Adrenal gland (tissue), 5 donors: Measurements from ENCODE around the gene C2orf49.

Experiments
- POLR2A ChIP-seq, 2 donors: fragments of 450-650 bp; IDR thresholded peaks; one replicate each; pipeline ENCODE4 v1.6.1; 2017; ENCODE audit warnings: antibody characterized with exemption in 2 of 2, mild to moderate bottlenecking in 2 of 2, moderate library complexity in 1 of 2
- TF ChIP-seq, protein P1 (sequence below), 6 experiments: fragments of 450-650 bp in 4 of 6; fragments of 200-600 bp in 2 of 6; sonication (generic) in 1 of 6; IDR thresholded peaks; 1 replicate in 5 of 6; 2 replicates in 1 of 6; pipeline versions ENCODE4 v1.5.1 to v1.8.0; 2016 to 2021; ENCODE audit warnings: antibody characterized with exemption in 6 of 6, mild to moderate bottlenecking in 2 of 6, moderate library complexity in 1 of 6
- donor health status: DM: no; HTN: no; CAD: no.

DNA sequence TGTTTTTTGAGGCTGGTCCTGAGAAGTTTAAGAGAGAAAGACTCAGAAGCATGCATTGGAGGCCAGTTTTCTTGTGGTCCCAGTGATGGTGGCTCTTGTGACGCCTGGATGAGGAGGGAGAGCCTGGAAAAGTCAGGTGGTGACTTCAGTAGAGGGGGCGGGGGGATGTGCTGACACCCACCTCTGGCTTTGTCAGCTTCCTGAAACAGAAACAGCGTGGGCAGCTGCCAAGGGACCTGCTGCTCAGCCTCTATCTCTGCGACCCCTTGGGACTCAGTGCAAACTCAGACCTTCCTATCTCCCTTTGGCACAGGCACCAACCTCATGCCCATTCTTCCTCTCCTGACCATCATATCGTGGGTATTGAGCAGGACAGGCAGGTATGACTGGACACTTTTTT lies 14.2 kb upstream of the C2orf49 start:
- TF ChIP-seq, protein P1, sequence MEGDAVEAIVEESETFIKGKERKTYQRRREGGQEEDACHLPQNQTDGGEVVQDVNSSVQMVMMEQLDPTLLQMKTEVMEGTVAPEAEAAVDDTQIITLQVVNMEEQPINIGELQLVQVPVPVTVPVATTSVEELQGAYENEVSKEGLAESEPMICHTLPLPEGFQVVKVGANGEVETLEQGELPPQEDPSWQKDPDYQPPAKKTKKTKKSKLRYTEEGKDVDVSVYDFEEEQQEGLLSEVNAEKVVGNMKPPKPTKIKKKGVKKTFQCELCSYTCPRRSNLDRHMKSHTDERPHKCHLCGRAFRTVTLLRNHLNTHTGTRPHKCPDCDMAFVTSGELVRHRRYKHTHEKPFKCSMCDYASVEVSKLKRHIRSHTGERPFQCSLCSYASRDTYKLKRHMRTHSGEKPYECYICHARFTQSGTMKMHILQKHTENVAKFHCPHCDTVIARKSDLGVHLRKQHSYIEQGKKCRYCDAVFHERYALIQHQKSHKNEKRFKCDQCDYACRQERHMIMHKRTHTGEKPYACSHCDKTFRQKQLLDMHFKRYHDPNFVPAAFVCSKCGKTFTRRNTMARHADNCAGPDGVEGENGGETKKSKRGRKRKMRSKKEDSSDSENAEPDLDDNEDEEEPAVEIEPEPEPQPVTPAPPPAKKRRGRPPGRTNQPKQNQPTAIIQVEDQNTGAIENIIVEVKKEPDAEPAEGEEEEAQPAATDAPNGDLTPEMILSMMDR (IDR thresholded peaks at IDR 0.05) = no peak
- no peak for TF ChIP-seq POLR2A (IDR thresholded peaks at IDR 0.05)
